GM18526 (cell line): ENCODE results near the gene ATRN.

ENCODE experiments used
- POLR2A ChIP-seq: IDR thresholded peaks from 3 replicates; pipeline ENCODE4 v1.6.1; 2011; ENCODE audit not compliant: insufficient read length; ENCODE audit errors: extremely low read depth

The ATRN gene

DNA sequence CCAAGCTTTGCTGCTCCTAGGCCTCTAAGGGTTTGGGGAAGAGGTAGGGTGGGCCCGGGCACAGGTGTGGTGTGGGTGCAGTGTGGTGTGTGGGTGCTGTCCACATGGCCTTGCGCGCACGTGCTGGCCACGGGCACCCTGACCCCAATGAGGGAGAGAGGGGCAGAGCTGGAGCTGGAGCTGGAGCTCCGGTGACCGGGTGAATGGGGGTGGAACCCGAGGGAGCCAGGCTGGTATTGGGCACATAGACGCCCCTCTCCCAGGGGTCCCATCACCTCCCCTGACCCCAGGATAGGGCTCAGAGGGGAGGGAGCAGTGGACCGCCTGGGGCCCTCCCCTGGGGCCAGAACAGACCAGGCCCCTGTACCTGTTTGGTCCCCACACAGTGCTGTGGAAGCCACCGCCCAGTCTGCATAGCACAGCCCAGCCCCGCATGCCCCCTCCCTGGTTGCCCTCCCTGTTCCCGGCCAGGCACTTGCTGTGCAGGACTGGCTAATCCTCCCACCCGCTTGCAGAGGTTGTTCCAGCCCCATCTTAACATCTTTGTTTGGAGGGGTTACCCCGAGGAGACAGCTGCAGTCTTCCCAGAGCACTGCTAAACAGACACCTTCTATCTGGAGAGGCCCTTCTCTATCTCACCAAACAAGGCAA, 210.0 kb downstream of the ATRN start:
- no peak for TF ChIP-seq POLR2A

GRCh38 chr20:3681352-3681930, 210.6 kb downstream of the ATRN start:
- TF ChIP-seq POLR2A, result no peak

DNA sequence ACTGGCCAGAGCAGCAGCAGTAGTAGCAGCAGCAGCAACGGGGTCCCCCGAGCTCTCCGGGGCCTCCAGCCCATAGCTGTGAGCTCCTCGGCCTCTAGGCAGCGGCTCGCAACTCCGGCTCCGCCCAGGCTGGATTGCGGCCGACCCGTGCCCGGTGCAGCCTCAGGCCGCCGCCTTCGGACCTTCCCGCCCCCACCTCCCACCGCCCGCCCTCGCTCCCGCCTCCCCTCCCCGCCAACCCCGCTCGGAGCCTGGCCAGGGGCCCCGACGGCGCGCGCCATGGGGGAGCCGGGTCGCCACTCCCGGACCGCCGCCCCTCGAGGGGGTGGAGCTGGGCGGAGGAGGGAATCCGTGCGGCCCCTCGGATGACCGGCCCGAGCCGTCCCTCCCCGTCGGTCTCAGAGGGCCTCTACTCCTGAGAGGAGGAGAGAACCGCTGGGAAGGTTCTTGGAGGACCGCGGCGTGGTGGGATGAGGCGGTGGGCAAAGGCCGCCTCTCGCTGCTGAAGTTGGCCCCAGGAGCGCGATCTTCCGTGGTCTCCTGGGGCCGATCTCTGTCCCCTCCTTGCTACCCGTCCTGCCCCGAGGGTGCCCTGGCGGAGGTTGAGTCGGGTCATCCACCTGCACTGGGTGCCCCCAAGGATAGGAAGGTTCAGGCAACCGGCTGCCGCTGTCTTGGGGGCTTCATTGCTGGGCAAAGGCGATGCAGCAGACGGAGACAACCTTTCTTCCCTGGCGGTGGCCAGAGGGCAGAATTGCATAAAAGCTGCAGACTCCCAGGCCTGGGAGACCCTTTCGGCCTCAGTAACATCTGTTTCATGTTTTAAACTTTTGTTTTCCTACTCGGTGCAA, 211.3 kb downstream of the ATRN start, which contains the start of gene ADAM33:
Gene ADAM33 (minus strand): TSS at position 80 of the 851 bp plus-strand sequence. CDS start 6 bp downstream, at position 74.
- TF ChIP-seq POLR2A, result no peak

DNA sequence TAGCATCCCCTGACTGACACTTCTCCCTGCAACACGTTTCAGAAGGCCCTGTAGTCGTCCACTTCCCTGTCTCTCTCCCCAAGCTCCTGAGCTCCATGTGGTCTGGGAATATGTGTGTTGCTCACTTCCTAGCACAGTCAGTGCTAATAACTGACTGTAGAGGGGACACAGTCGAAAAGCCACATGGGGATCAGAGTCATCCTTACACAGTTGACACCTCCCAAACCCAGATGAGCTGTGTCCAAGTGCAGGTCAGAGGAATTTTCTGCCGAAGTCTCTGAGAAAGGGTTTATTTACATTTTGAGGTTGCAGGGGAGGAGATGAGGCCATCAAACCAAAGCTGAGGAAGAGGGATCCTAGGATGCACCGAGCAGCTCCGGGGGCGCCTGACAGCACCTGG, 214.5 kb downstream of the ATRN start:
- TF ChIP-seq POLR2A, result no peak

- no peak for TF ChIP-seq POLR2A
These were observed 215.6 kb downstream of the ATRN start for GRCh38 chr20:3686421-3686820.

DNA sequence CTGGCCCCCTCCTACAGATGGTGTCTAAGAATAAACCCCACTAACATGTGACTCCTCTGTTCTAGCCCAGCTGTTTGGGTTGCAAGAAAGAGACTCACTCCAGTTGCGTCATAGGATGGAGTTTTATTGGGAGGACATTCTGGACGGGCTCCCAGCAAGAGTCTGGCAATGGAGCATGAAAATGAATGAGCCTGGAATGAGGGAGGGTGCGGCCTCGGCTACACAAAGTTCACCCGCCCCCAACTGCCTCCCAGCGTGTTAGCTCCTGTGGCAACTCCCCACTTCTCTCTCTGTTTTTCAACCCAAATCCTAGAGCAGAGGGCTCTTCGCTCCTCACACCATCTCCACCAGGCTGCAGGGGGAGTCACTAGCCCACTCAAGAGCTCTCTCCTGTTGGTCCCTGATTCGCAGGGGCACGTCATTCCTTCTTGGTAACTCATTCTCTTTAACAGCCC, 216.1 kb downstream of the ATRN start:
- TF ChIP-seq POLR2A, result no peak

- TF ChIP-seq POLR2A, result no peak
These were observed 216.8 kb downstream of the ATRN start for GRCh38 chr20:3687655-3688054.

GRCh38 chr20:3689978-3690377, 219.2 kb downstream of the ATRN start:
- no peak for TF ChIP-seq POLR2A

- no peak for TF ChIP-seq POLR2A
These were observed 219.6 kb downstream of the ATRN start for GRCh38 chr20:3690413-3690812.

GRCh38 chr20:3691306-3691705, 220.5 kb downstream of the ATRN start:
- no peak for TF ChIP-seq POLR2A

GRCh38 chr20:3691897-3692296, 221.1 kb downstream of the ATRN start:
- TF ChIP-seq POLR2A, result no peak

GRCh38 chr20:3692706-3693294, 222.0 kb downstream of the ATRN start:
- TF ChIP-seq POLR2A, result no peak

DNA sequence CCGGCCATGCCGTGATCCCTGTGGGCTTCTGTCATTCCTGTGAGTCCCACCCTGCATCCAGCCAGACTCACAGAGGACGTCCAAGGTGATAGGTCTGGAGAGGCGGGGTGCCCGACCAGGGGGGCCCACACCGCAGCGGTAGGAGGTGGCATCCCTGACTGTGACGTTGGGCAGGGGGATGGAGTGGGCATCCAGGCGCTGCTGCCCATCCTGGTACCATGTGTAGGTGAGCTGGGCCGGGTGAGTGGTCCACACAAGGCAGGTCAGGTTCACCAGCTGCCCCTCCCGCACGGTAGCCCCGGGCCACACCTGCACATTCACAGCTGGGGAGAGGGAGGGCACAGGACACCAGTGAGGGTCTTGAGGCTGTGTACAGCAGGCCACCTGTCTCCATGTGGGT, 222.6 kb downstream of the ATRN start:
- no peak for TF ChIP-seq POLR2A

DNA sequence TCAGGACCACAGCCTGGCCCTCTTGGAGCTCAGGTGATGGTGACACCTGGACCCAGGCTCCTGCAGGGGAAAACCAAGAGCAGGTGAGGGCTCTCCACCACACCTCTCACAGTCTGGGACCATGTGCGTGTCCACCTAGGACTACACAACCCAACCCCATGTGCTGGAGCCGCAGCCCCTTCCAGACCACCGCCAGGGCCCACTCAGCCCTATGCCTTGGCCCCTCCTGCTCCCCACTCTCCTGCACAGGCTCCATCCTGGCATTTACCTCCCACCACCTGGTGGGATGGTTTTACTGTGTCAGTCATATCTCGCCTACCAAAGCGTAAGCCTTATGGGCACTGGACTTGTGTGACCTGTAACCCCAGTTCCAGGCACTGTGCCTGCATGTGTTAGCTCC, 224.0 kb downstream of the ATRN start:
- TF ChIP-seq POLR2A, result no peak

DNA sequence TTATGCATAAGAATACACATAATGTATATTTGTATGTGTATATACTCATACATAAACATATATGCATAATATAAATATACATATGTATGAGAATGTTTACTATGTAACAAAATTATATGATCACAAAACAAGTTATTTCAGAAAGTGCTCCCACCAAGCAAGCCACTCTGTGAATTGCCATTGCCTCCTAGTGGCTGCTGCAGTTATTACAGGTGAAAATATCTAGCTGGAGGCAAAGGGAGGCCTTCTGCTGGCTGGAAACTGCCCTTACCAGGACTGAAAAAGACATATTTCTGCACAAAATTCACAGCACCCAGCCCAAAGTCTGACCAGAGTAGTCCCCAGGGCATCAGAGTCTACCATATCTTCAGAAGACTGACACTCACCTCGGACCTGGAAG, 225.4 kb downstream of the ATRN start:
- TF ChIP-seq POLR2A, result no peak

DNA sequence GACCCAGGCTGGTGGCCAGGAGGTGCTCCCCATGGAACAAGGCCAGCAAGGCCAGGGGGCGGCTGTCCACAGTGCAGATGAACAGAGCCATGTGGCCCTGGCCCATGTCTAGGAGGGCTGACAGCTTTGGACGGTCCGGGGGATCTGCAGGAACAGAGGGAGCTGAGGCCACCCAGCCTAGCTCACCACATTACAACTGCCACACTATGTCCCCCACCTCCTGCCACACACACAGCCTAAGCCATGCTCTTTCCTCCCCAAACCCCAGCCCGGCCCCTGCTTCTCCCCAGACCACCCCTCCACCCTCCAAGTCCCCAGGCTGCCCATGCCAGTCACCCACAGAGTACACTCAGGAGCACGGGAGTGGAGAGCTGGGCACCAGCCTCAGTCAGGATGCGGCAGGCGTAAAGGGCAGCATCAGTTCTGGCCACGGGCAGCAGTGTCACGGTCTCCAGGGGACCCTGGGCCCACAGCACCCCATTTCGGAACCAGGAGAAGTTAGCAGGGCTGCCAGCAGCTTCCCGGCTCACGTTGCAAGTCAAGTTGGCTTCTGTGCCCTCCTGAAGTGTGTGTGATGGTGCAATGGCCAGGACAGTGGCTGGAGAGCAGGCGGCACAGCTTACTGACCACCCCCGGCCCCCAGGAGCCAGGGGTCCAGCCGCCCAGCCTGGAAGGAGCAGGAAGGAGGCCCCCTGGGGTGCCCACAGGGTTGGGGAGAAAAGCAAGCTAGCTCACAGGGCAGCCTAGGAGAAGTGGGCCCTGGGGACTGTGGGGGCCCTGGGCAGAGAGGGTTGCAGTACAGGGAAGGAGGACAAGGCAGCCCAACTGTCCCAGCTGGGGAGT, 226.1 kb downstream of the ATRN start:
- no peak for TF ChIP-seq POLR2A
